HG02571 (cell line): ENCODE results near the gene TM4SF20.
"Not testable (repeated sequence)": the region's sequence is repeated elsewhere in the genome, so short reads cannot be mapped to it uniquely, and the experiment has no call there.

Experiments
- ATAC-seq: cut with Tn5 transposase; IDR thresholded peaks from one replicate; pipeline ENCODE4 v1.9.1; 2021; ENCODE audit warnings: mild to moderate bottlenecking, moderate library complexity; ENCODE audit not compliant: unreplicated experiment

The TM4SF20 gene

DNA sequence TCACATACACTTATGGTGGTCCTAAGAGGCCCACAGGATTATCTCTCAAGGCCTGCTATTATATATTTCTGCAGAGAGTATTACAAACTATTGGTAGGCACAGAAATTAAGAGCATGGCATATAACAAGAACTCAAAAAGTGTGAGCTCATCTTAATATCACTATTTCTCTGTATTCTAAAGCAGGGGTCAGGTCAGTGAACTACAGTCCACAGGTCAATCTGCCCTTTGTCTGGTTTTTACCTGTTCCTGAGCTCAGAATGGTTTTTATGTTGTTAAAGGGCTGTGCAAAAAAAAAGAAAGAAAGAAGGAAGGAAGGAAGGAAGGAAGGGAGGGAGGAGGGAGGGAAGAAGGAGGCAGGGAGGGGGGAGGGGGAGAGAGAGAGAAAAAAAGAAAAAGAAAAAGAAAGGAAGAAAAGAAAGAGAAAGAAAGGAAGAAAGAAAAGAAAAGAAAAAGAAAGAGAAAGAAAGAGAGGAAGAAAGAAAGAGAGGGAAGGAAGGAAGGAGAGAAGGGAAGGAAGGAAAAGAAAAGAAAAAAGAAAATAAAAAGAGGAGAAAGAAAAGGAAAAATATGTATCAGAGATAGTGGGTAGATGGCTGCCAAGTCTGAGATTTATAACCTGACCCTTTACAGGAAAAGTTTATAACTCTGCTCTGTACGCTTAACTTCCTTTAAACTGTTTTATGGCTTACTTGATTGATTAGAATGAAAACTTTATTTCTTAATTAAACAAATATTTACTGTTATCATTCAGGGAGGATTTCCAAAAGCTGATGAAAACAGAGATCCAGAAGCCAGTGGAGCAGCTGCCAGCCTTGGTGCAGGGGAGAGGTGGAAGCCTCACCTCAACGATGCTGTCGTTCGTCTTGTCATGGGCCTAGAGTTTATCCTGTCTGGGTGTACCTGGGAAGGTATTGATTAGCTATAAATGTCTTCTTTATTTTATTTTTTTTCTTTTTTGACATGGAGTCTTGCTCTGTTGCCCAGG is 19.9 kb upstream of the TM4SF20 start:
- ATAC-seq = no peak

DNA sequence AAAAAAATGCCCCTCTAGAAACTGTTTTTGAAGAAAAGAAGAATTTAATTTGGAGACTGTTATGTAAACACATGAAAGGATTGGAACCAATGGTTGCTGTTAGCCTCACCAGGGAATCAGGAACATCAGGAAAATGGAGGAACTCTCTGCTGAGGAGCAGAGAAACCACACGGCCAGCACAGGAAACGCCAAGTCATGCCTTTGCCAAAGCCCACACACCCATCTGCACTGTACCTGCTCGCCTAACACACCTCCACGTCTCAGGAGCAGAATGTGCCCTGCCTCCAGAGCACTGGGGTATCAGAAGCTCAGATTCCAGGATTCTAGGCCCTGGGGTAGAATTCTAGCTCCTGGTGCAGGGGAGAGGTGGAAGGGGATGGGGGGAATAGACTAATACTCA is 18.5 kb upstream of the TM4SF20 start:
- ATAC-seq = no peak

DNA sequence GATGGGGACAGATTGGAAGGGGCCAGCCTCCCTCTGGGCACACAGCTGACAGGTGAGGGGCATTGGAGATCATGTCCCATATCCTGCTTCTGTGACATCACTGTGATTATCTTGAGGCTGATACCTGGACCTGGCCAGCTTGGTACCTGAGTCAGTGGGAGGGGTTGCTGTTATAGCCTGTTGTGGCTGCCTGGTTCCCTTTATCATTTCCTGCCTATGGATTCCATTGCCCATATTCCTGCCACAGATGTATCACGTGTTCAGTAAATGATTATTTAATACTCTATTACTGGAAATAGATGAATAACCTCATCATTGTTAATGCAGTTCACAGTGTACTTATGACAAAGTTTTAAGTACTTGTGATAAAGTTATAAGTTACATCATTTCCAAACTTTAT is 16.4 kb upstream of the TM4SF20 start:
- ATAC-seq = no peak

DNA sequence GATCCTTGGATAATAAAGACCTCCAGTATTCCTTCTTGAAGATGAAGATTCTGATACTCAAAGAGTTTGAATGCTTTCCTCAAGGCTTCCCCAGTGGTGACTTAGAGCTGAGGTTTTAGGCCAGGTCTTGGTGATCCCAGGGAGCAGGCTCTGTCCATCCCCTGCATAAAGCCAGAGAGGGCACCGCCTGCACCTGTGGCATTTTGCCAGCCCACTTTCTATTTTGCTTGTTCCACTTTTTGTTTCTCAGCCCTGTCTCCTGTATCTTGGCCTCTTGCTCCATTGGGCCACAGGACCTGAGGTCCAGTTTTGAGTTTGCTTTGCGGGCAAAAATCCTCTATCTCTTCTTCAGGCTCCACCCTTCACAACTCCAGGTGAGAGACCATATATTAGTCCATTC is 15.3 kb upstream of the TM4SF20 start:
- ATAC-seq = no peak

DNA sequence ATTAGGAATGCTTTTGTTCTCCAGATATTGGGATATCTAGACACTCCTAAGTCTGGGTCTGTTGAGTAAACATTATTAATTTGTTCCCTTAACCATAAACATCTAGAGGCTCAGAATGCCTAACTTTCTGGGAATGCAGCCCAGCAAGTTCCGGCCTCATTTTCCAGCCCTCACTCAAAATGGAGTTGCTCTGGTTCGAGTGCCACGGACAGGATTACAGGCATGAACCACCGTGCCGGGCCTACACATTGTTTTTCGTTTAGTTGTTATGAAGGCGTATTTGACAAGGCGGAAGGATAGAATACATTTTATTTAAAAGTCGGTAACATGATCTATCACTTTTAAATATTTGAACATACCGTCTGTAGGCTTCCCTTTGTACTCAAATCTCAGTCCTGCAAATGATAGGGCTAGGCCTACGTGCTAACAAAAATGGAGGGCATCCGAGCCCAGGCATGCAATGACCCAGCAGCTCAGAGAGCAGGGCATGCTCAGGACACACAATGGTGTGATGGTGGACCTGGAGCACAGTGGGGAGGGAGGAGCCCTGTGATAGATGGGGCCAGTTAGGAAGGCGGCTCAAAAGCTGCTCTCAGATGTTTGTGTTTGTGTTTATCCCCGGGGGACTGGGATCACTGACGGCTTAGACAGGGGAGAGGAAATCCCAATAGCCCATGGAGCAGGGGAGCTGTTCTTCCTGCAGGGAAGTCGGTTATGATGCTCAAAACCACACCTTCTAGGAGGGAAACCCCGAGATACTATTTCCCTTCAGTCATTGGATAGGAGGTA is 11.6 kb upstream of the TM4SF20 start:
- ATAC-seq = no peak

DNA sequence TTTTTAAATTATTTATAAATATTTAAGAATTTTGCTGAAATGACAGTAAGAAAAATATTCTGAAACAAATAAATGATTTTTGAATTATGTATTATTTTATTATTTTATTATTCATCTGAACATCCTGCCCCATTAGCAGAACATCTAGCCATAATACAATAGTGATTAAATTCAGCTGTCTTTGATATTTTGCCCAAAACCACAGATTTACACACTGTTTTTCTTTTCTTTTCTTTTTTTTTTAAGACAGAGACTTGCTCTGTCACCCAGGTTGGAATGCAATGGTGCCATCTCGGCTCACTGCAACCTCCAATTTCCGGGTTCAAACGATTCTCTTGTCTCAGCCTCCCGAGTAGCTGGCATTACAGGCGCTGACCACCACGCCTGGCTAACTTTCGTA is 10.6 kb upstream of the TM4SF20 start:
- no peak for ATAC-seq

DNA sequence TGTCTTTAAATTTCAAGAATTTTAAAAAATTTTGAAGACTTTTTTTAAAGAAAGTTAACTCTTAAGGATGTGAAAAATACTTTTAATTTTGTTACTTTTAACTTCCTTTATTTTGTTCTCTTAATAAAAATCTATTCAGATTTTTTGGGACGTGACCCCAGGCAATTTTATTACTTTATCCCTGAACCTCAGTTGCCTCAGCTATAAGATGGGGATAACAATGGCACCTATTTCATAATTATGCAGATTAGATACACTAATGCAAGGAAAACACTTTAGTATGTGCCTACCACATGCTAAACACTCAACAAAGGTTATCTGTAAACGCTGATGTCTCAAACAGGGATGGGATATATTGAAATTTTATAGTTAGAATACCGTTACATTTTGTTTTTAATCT is 10.1 kb upstream of the TM4SF20 start:
- no peak for ATAC-seq

DNA sequence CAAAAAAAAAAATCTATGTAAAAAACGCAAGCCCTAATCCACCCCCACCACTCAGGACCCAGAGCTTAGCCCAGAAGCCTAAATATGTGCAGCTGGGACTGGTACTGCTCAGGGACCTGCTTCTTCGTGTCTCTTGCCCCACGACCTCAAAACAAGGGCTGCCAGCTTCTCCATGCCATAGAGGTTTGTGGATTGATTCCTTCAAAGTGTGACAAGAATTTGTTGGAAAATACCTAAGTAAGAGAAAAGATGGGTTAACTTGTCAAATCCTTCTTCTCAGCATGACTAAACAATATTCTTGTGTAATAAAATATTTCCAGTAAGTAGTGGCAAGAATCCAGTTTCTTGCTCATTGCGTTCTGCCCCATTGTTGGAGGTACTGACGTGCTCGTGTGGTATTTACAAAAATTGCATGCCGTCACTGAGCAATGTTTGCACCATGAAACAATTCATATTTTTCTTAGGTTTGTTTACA is 9.5 kb upstream of the TM4SF20 start:
- ATAC-seq = no peak

DNA sequence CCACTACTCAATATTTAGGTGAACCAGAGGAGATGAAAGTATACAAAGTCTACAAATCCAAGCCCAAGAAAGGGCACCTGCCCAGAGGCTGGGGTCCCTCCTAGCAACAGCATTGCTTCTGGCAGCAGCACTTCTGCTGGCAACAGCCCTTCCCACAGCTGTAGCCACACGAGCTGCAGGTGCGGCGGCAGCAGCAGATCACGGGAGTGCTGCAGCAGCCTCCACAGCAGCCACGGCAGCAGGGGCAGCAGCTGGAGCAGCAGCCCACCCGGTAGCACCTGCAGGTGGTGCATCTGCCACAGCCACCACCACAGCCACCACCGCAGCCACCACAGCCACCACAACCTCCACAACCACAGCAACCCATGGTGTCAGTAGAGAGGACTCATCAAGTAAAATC is 8.5 kb upstream of the TM4SF20 start, which contains the start of gene SCYGR1:
Gene SCYGR1, minus strand, starts transcription at position 367 of the 400 bp plus-strand sequence. Its CDS starts 0 bp downstream, at position 367.
- ATAC-seq = not testable (repeated sequence)

DNA sequence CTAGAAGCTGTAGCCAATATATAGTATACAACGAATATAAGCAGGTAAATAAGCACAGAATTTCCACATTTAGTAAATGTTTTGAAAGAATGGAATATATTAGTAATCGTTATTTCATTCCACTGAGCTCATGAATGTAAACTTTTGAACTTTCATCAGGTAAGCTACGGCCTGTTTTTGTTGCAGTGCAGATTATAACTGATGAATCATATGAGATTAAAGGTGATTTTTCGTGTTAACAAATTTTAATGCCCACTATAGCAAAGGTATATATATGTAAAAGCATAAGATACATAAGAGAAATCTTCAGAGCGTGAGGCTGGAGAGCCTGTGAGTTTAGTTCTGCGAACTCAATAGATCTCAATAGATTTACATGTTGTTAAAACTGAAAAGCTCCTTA is 7.5 kb upstream of the TM4SF20 start:
- no peak for ATAC-seq

DNA sequence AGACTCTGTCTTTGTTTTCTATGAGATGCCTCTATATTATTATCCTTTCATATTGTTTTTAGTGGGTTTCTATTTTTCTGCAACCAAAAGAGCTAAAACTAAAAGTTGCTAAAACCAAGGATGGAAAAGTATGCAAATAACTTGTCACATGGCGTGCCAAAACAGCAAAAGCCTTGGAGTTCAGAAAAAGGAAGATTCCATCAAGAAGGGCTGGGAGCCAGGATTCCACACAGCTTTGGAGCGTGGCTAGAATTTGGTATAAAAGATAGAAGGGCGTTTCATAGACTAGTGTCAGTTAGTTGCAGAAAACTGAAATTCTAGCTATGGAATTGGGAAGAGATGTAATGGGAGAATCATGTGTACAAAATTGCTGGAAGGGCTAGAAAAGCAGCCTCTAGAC is 4.6 kb upstream of the TM4SF20 start:
- ATAC-seq = no peak

DNA sequence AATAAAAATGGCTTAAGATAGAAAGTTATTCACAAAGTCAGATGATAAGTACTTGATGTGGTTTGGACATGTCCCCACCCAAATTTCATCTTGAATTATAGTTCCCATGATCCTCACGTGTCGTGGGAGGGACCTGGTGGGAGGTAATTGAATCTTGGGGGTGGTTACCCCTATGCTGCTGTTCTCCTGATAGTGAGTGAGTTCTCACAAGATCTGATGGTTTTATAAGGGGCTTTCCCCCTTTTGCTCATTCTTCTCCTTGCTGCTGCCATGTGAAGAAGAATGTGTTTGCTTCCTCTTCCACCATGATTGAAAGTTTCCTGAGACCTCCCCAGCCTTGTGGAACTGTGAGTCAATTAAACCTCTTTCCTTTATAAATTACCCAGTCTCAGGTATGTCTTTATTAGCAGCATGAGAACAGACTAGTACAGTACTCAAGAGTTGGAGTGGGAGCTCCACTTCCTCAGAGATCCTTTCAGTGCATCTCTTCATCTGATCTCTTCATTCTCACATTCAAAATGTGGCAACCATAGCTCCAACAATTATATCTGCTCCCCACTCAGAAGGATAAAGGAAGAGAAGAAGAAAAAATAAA is 3.2 kb upstream of the TM4SF20 start:
- ATAC-seq = not testable (repeated sequence)

DNA sequence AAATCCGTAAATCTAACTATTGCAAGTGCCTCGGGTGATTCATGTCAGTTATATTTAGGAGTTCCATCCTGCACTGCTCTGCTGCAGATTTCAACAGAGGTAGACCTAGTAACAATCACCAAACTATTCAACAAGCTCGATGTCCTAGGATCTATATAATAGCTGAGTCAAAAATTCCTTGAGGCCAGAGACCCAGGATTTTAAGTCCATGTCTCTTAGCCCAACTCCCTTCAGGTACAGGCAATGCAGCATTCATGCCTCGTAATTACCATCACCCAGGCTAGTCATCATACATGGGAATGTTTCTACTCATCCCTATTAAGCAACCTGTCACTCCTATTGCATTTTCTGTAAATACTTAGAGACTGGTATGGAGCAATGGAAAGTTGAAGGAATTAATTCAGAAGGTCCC is 729 bp downstream of the TM4SF20 start:
- ATAC-seq = no peak

DNA sequence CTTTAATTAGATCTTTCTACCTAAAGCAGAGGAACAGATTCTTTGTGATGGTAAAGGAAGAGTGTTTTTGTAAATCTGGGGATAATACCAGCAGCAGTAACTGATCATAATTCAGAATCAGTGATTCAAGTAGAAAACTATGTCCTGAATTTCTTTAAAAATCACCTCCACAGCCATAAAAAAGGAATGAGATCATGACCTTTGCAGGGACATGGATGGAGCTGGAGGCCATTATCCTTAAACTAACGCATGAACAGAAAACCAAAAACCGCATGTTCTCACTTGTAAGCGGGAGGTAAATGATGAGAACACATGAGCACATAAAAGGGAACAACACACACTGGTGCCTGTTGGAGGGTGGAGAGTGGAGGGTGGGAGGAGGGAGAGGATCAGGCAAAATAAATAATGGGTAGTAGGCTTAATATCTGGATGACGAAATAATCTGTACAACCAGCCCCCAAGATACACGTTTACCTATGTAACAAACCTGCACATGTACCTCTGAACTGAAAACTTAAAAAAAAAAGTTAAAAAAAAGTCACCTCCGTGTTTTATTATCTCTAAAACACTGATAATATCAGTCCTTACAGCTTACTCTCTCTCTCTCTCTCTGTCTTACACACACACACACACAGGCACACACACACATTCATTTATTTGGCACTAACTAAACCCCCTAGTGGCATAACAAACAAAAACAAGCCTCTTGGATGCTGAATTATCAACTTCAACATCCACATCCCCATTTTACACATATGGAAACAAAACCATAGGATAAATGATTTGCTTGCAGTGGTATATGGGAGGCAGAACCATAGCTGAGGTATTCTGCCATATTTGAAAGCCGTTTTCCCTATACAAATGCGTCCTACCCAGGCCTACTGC is 1.4 kb downstream of the TM4SF20 start:
- no peak for ATAC-seq

DNA sequence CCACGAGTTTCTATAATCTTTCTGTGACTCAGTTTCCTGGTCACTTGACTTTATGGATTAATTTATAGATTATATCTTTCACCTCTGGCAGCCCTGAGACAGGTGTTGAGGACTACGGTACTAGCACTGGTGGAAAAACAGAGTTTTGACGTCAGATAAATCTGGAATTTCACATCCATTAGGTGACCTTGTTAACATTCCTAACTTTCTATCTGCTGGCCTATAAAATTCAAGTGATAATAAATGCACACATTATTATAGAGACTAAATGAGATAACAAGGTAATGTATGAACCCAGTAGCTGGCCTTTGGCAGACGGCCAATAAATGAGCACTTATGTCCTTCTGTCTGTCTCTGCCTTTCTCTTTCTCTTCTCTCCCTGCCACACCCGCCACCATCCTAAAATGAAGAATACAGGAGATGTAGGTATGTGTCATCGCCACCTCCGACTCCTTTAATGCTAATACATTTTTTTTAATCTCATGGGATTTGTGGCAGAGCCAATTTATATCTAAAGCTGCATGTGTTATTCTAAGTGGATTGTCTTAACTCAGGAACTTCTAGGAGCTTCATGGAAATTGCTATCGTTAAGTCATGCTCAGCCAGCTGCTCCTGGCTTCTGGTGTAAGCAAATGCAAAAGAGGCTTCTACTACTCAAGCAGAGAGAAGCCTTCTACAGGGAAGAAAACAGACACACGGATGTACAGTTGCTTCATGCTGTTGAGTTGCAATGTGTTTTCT is 2.3 kb downstream of the TM4SF20 start:
- no peak for ATAC-seq

DNA sequence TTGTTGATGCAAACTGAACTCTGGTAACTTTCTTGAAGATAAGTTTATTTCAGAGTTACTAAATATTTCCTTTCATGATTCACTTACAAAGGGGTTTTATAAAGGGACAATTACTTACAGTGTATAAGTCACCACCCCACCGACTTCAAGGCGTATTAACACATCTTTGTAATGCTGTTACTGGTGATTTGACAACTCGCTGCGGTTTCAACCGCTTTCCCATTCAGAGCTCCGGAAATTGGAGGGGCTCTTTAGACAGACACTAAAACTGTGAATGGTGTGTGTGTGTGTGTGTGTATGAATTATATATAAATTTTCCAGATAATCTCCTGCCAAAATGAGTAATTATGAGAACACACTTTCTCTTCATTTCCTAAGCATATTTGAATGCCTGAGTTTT is 4.9 kb downstream of the TM4SF20 start:
- no peak for ATAC-seq

DNA sequence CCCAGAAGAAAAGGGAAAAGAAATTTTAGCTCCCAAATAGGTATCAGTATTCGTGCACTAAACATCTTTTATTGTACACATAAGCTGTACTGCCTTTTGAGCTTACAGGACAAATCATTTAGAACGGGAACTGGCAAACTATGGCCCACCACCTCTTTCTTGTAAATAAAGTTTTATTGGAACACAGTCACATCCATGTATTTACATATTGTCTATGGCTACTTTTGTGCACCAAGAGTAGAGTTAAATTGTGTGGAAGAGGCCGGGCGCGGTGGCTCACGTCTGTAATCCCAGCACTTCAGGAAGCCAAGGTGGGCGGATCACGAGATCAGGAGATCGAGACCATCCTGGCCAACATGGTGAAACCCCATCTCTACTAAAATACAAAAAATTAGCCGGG is 5.7 kb downstream of the TM4SF20 start:
- ATAC-seq = no peak

DNA sequence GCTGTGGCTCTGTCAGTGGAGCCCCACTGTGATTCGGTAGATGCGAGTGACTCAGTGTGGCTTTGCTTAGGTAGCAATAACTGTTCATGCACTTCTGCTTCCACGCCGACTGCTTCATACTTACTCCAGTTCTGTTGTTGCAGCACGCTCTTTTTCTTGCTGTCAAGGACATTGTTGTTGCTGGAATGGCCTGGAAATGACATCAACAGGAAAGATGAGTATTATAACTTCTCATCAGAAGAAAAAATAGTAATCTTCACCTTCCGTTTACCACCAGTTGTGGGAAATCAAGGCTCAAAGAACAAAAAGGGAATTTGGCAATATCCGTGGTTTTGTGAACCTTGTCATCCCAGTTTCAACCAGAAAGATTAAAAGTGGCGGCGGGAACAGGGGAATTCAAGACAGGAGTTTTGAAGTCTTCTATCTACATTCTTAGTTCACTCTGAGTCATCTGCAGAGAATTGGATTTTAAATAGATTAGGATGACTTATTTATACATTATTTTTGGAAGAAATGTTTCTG is 8.3 kb downstream of the TM4SF20 start:
- no peak for ATAC-seq

DNA sequence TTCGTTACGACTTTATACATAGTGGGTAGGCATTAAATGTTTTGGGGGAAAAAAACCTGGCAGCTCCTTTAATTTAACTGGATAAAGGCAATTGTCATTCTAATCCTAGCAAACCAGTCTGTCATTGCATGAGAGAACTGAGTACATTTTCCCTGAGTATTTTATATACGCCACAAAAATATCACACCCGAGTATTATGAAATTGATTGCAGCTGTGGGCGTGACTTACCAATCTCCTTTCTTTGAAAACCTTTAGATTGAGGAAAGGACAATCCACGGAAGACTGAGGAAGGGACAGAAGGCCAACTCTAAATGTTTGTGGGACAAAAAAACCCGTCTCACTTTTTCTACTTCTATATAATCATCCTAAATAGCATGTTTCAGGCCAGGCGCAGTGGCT is 9.0 kb downstream of the TM4SF20 start:
- ATAC-seq = no peak
